ENCODE data around the gene IFNL1.
A peak's percentile ranks its signal among the peaks of the same experiment; 100 is the strongest.
"Not testable (repeated sequence)": the region's sequence is repeated elsewhere in the genome, so short reads cannot be mapped to it uniquely, and the experiment has no call there.

The IFNL1 gene

GRCh38 chr19:39332738-39333137 is 36.5 kb downstream of the IFNL1 start:
- DNase-seq, result not testable (repeated sequence)

- no peak for DNase-seq
Measured at GRCh38 chr19:39333507-39333906, 37.3 kb downstream of the IFNL1 start.

- no peak for DNase-seq
Measured at GRCh38 chr19:39334444-39334976, 38.3 kb downstream of the IFNL1 start.

DNA sequence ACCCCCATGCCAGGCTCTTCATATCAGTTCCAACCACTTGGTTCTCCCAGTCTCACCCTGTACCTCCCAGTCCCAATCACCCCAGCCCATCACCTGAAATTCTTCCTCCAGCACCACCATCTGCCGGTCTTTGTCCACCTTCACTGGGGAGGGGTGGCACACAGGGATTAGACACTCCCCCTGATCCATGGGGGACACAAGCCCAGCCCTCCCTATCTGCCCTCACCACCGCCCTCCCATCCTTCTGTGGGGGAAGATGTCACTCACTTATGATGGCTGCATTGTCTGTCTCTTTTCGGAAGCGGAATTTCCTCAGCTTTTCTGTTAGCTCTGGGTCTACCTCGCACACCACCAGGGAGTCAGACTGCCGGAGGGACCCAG is 39.0 kb downstream of the IFNL1 start:
- DNase-seq, result no peak

DNA sequence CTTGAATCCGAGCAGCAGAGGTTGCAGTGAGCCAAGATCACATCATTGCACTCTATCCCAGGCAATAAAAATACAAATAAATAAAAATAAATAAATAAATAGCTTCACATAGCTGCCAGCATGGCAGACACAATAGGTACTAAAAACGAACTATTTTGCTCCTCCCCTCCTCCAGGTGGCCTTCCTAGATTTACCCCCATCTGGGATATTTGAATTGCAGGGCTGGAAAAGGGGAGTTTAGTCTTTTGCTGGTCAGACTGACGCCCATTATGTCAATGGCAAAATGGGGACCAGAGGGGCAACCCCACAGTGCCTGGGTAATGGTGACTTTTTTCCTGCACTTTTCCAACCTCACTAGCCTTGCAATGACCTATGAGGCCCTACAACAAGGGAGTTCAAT is 40.3 kb downstream of the IFNL1 start:
- no peak for DNase-seq

GRCh38 chr19:39339674-39340073 is 43.5 kb downstream of the IFNL1 start:
- no peak for DNase-seq

DNA sequence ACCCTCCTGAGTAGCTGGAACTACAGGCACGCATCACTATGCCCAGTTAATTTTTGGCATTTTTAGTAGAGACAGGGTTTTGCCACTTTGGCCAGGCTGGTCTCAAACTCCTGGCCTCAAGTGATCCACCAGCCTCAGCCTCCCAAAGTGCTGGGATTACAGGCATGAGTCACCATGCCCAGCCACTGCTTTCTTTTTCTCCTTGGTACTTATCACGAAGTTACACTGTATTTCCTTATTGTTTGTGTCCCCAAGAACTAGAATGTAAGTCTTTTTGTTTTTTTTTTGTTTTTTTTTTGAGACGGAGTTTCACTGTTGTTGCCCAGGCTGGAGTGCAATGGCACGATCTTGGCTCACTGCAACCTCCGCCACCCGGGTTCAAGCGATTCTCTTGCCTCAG is 43.9 kb downstream of the IFNL1 start:
- DNase-seq, result not testable (repeated sequence)

- peak in 1 of 3 experiments; percentile 35 for DNase-seq
Measured at GRCh38 chr19:39341129-39341718, 45.0 kb downstream of the IFNL1 start.

- DNase-seq, result peak; percentile 97 to 99 (median 97)
Measured at GRCh38 chr19:39341719-39342604, 45.8 kb downstream of the IFNL1 start, which contains the start of gene SAMD4B. Gene SAMD4B (plus strand): TSS chr19:39342421. CDS start chr19:39356894, 14,473 bp downstream.

- DNase-seq, result peak in 2 of 3 experiments; percentile 8 to 26
Measured at GRCh38 chr19:39342647-39343305, 46.6 kb downstream of the IFNL1 start.

DNA sequence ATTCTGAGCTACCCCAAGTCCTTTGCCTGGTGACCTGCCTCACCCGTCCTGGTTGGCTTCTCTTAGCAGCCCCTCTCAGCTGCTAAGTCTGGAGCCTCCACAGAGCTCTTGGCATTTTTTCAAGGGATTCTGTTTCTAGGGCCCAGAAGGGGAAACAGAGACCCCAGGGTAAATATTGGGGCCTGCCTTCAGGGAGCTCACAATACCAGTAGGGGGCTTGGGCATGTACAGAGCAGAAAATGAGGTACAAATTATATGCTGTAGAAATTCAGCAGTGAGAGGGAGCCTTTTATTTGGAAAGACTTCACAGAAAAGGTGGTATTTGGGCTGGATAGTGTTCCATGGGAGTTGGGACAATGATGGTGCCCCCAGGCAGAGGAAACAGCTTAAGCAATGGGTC is 49.7 kb downstream of the IFNL1 start:
- no peak for DNase-seq

- no peak for DNase-seq
Measured at GRCh38 chr19:39347332-39348164, 51.3 kb downstream of the IFNL1 start.

Data from NCI-H1417 (cell line).